HepG2 (cell line): ENCODE data around the gene FAM76A.
"Not testable (repeated sequence)": the region's sequence is repeated elsewhere in the genome, so short reads cannot be mapped to it uniquely, and the experiment has no call there.

ENCODE experiments used
- ATF2 ChIP-seq: sonication (generic); formaldehyde crosslinking; IDR thresholded peaks from 2 replicates; pipeline ENCODE4 v1.4.0; 2020; ENCODE audit warnings: missing genetic modification reagents
- EP300 ChIP-seq, 3 experiments: sonication (generic) in 1 of 3; formaldehyde crosslinking in 1 of 3; IDR thresholded peaks; 2 replicates each; pipeline versions ENCODE4 v1.5.1 to v1.6.1; 2011 to 2020; ENCODE audit warnings: low read depth in 2 of 3, low read length in 2 of 3, borderline replicate concordance in 1 of 3, improper control_type of control experiment in 1 of 3, mild to moderate bottlenecking in 1 of 3, missing genetic modification reagents in 1 of 3, moderate library complexity in 1 of 3
- GABPB1 ChIP-seq: IDR thresholded peaks from 2 replicates; pipeline ENCODE4 v1.6.1; 2016; ENCODE audit warnings: mild to moderate bottlenecking, missing genetic modification reagents, moderate library complexity, missing compliant biosample characterization
- MED1 ChIP-seq: sonication (generic); formaldehyde crosslinking; IDR thresholded peaks from 2 replicates; pipeline ENCODE4 v1.4.0; 2020; ENCODE audit warnings: missing genetic modification reagents
- ZBED4 ChIP-seq: sonication (generic); formaldehyde crosslinking; IDR thresholded peaks from 2 replicates; pipeline ENCODE4 v1.4.0; 2020; ENCODE audit warnings: missing genetic modification reagents, borderline replicate concordance
- ZNF407 ChIP-seq: sonication (generic); formaldehyde crosslinking; IDR thresholded peaks from one replicate; pipeline ENCODE4 v1.5.1; 2020; ENCODE audit warnings: mild to moderate bottlenecking, missing genetic modification reagents; ENCODE audit errors: not compliant biosample characterization
- TF ChIP-seq, protein P1 (sequence below): sonication (generic); formaldehyde crosslinking; IDR thresholded peaks from 2 replicates; pipeline ENCODE4 v1.8.1; 2023; ENCODE audit warnings: mild to moderate bottlenecking, inconsistent platforms, moderate library complexity, missing genetic modification reagents, borderline replicate concordance

GRCh38 chr1:27775336-27775735 lies 49.6 kb downstream of the FAM76A start:
- TF ChIP-seq EP300 (IDR thresholded peaks at IDR 0.05; ENCODE audit: low read depth in 2 of 2, low read length in 2 of 2); EP300 (CRISPR knock-in tag; IDR thresholded peaks at IDR 0.05; ENCODE audit: borderline replicate concordance); ATF2 (CRISPR knock-in tag); GABPB1 (CRISPR knock-in tag); ZNF407 (CRISPR knock-in tag); ZBED4 (CRISPR knock-in tag); MED1 (CRISPR knock-in tag): not testable (repeated sequence)
- TF ChIP-seq, protein P1, sequence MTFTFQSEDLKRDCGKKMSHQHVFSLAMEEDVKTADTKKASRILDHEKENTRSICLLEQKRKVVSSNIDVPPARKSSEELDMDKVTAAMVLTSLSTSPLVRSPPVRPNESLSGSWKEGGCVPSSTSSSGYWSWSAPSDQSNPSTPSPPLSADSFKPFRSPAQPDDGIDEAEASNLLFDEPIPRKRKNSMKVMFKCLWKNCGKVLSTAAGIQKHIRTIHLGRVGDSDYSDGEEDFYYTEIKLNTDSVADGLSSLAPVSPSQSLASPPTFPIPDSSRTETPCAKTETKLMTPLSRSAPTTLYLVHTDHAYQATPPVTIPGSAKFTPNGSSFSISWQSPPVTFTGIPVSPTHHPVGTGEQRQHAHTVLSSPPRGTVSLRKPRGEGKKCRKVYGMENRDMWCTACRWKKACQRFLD (CRISPR knock-in tag): not testable (repeated sequence)
